GM12875 (cell line): ENCODE results near the gene SRCIN1.

Experiments
- H3K4me3 ChIP-seq: one replicate; pipeline ENCODE4 v1.5.1; 2011; ENCODE audit warnings: low read depth, low read length, control low read depth
- CTCF ChIP-seq: IDR thresholded peaks from 2 replicates; pipeline ENCODE4 v1.5.1; 2011; ENCODE audit warnings: low read depth, mild to moderate bottlenecking, control low read depth, inconsistent platforms, low read length, moderate library complexity, borderline replicate concordance; ENCODE audit not compliant: insufficient read depth

The SRCIN1 gene

GRCh38 chr17:38588788-38589174 is 17.0 kb downstream of the SRCIN1 start:
- TF ChIP-seq CTCF, result no peak
- no peak overlapping the region for H3K4me3 ChIP-seq

GRCh38 chr17:38587947-38588787 is 17.6 kb downstream of the SRCIN1 start:
- no peak for TF ChIP-seq CTCF
- no peak overlapping the region for H3K4me3 ChIP-seq

GRCh38 chr17:38587203-38587602 is 18.5 kb downstream of the SRCIN1 start:
- H3K4me3 ChIP-seq, result no peak overlapping the region
- TF ChIP-seq CTCF, result no peak

GRCh38 chr17:38586788-38587187 is 19.0 kb downstream of the SRCIN1 start:
- H3K4me3 ChIP-seq, result no peak overlapping the region
- no peak for TF ChIP-seq CTCF

- no peak overlapping the region for H3K4me3 ChIP-seq
- TF ChIP-seq CTCF, result no peak
Observed at GRCh38 chr17:38585918-38586529, 19.7 kb downstream of the SRCIN1 start.

- TF ChIP-seq CTCF, result no peak
- H3K4me3 ChIP-seq, result no peak overlapping the region
Observed at GRCh38 chr17:38585056-38585917, 20.5 kb downstream of the SRCIN1 start.
